Measurements from ENCODE around the gene PDE6G. TPM values are rescaled to one million over a fixed set of nuclear protein-coding genes. Genes with fewer than 3 reads are reported as not detected.

The PDE6G gene
- total and polyA plus RNA-seq, 2 donors (not counting 1 experiment from before 2014, with no cell fraction given) = 0.69 to 1.1 TPM

- Histone ChIP-seq H3K9me3 (ENCODE audit: control extremely low read depth in 1 of 3, control insufficient read depth in 2 of 3, insufficient read depth in 1 of 3, low read length in 2 of 3) (no peaks in the 10 kb centered on the region), H4K20me1 (ENCODE audit: control insufficient read depth, insufficient read depth, low read length, poor library complexity, severe bottlenecking) (peaks cover 41% of the 10 kb centered on the region), H3K27me3 (replicated peaks in 1 of 4; ENCODE audit: control extremely low read depth in 1 of 4, control insufficient read depth in 3 of 4, insufficient read depth in 4 of 4, low read length in 3 of 4) (no peaks in the 10 kb centered on the region), H3K79me2 (ENCODE audit: control insufficient read depth, insufficient read depth, low read length) (peaks cover 72% of the 10 kb centered on the region), H3K27ac (ENCODE audit: low read length in 2 of 2) (peak overlapping the region; percentile 53 to 83), H3K36me3 (replicated peaks in 1 of 2; ENCODE audit: control extremely low read depth in 1 of 2, control insufficient read depth in 1 of 2, extremely low read depth in 1 of 2, insufficient read depth in 2 of 2, low read length in 1 of 2) (peaks cover 0 to 22% of the 10 kb centered on the region in 2 experiments), H3K4me2 (replicated peaks; ENCODE audit: low read depth, low read length, poor library complexity, severe bottlenecking) (peak overlapping the region; percentile 90), H3K4me3 (ENCODE audit: control extremely low read depth in 1 of 5, extremely low read depth in 1 of 5, insufficient read depth in 1 of 5, low read depth in 2 of 5, low read length in 4 of 5) (peak overlapping the region; percentile 41 to 94 (median 93)), H2AFZ (ENCODE audit: insufficient read depth, low read depth, low read length, poor library complexity, severe bottlenecking) (peak overlapping the region; percentile 88), H3K9ac (ENCODE audit: low read length) (peak overlapping the region; percentile 92), H3K4me1 (ENCODE audit: control insufficient read depth in 2 of 2, insufficient read depth in 2 of 2, low read length in 2 of 2) (peaks cover 22 to 25% of the 10 kb centered on the region in 2 donors)
- TF ChIP-seq CTCF (IDR thresholded peaks at IDR 0.05) (no peak), EZH2 (IDR thresholded peaks at IDR 0.05; ENCODE audit: borderline replicate concordance, insufficient read depth, low read depth, low read length, poor library complexity, severe bottlenecking) (no peak)
- no peaks in the 10 kb centered on the region for H3K9me3 Mint-ChIP-seq (ENCODE audit: insufficient read depth)
- H3K4me3 Mint-ChIP-seq = peak overlapping the region; percentile 91
- CTCF ChIA-PET = interaction anchor here (0.5 to 1.5 kb wide), 7 partner anchors 9 to 243 kb away, joined by 3 to 5 read pairs (median 3); partner anchors contain the start of genes CCDC137 and OXLD1
- peak; percentile 16 for ATAC-seq (ENCODE audit: low read depth)
- H3K27me3 Mint-ChIP-seq = no peaks in the 10 kb centered on the region
- POLR2A ChIA-PET = interaction anchor here (0.7 to 2.1 kb wide), 8 partner anchors 14 to 244 kb away, joined by 3 to 10 read pairs (median 4); partner anchors contain the start of genes ALYREF, CCDC137, FAAP100 and MRPL12
- DNase-seq = no peak
- intact Hi-C loops (cut with micrococcal nuclease) = loop anchor here (1.0 to 2.0 kb wide), 5 partner anchors 17 to 208 kb away; partner anchors contain the start of genes ALYREF, ANAPC11, CCDC137 and MRPL12
- WGBS (ENCODE audit: insufficient coverage) = 1% methylated on average over 37 of the region's 37 CpGs
- H3K4me1 Mint-ChIP-seq = peaks cover 33% of the 10 kb centered on the region
- H3K27ac Mint-ChIP-seq = peak overlapping the region; percentile 95
These were observed 26.9 kb upstream of the PDE6G start for GRCh38 chr17:81683208-81683583.

- 56% methylated on average over 19 of the region's 19 CpGs for whole genome bisulfite sequencing (ENCODE audit: insufficient coverage)
- Mint-ChIP-seq H3K9me3 (ENCODE audit: insufficient read depth) (no peaks in the 10 kb centered on the region), H3K27ac (peak overlapping the region; percentile 95), H3K4me1 (peaks cover 33% of the 10 kb centered on the region), H3K4me3 (peak overlapping the region; percentile 91), H3K27me3 (no peaks in the 10 kb centered on the region)
- H3K4me2 ChIP-seq (replicated peaks; ENCODE audit: low read depth, low read length, poor library complexity, severe bottlenecking) = peak overlapping the region; percentile 90
- peak overlapping the region; percentile 88 for H2AFZ ChIP-seq (ENCODE audit: insufficient read depth, low read depth, low read length, poor library complexity, severe bottlenecking)
- intact Hi-C loops (cut with micrococcal nuclease) = loop anchor here (1.0 to 2.0 kb wide), 5 partner anchors 16 to 209 kb away; partner anchors contain the start of genes ALYREF, ANAPC11, CCDC137 and MRPL12
- H3K9ac ChIP-seq (ENCODE audit: low read length) = peak overlapping the region; percentile 92
- peak overlapping the region in 1 of 2 donors; percentile 83 for H3K27ac ChIP-seq (ENCODE audit: low read length in 2 of 2)
- ATAC-seq (ENCODE audit: low read depth) (no peak), DNase-seq (no peak)
- TF ChIP-seq CTCF (IDR thresholded peaks at IDR 0.05) (no peak), EZH2 (IDR thresholded peaks at IDR 0.05; ENCODE audit: borderline replicate concordance, insufficient read depth, low read depth, low read length, poor library complexity, severe bottlenecking) (no peak)
- H3K9me3 ChIP-seq (ENCODE audit: control extremely low read depth in 1 of 3, control insufficient read depth in 2 of 3, insufficient read depth in 1 of 3, low read length in 2 of 3) = no peaks in the 10 kb centered on the region
- H3K36me3 ChIP-seq (replicated peaks in 1 of 2; ENCODE audit: control extremely low read depth in 1 of 2, control insufficient read depth in 1 of 2, extremely low read depth in 1 of 2, insufficient read depth in 2 of 2, low read length in 1 of 2) = peaks cover 0 to 18% of the 10 kb centered on the region in 2 experiments
- POLR2A ChIA-PET = interaction anchor here (1.3 to 2.1 kb wide), 2 partner anchors 20 to 22 kb away, joined by 9 to 10 read pairs; partner anchors contain the start of gene MRPL12
- peaks cover 67% of the 10 kb centered on the region for H3K79me2 ChIP-seq (ENCODE audit: control insufficient read depth, insufficient read depth, low read length)
- H3K4me1 ChIP-seq (ENCODE audit: control insufficient read depth in 2 of 2, insufficient read depth in 2 of 2, low read length in 2 of 2) = peaks cover 22 to 25% of the 10 kb centered on the region in 2 donors
- CTCF ChIA-PET = interaction anchor here (0.5 to 1.5 kb wide), 4 partner anchors 14 to 243 kb away, joined by 3 to 4 read pairs (median 3); no protein-coding TSS in a partner anchor
- H3K4me3 ChIP-seq (ENCODE audit: control extremely low read depth in 1 of 5, extremely low read depth in 1 of 5, insufficient read depth in 1 of 5, low read depth in 2 of 5, low read length in 4 of 5) = peak overlapping the region; percentile 41 to 94 (median 93)
- no peaks in the 10 kb centered on the region for H3K27me3 ChIP-seq (replicated peaks in 1 of 4; ENCODE audit: control extremely low read depth in 1 of 4, control insufficient read depth in 3 of 4, insufficient read depth in 4 of 4, low read length in 3 of 4)
- H4K20me1 ChIP-seq (ENCODE audit: control insufficient read depth, insufficient read depth, low read length, poor library complexity, severe bottlenecking) = peaks cover 36% of the 10 kb centered on the region
These were observed 26.3 kb upstream of the PDE6G start for GRCh38 chr17:81682565-81683207.
